Renal pelvis (tissue), 4 donors: ENCODE measurements around the gene MANF. TPM values are rescaled to one million over a fixed set of nuclear protein-coding genes. Genes with fewer than 3 reads are reported as not detected.
A peak's percentile ranks its signal among the peaks of the same experiment; 100 is the strongest.
"Not testable (repeated sequence)": the region's sequence is repeated elsewhere in the genome, so short reads cannot be mapped to it uniquely, and the experiment has no call there.

ENCODE experiments used
- DNase-seq: peaks from one replicate; pipeline ENCODE4 v3.0.0-alpha.2; 2013
- polyA plus RNA-seq, 3 donors: library from polyadenylated mRNA; unstranded; fragments of 120-200 nt; gene quantifications; one replicate each; pipeline ENCODE4 v1.2.1, GENCODE V29; 2013; ENCODE audit not compliant: insufficient read length in 3 of 3

MANF gene
- polyA plus RNA-seq, 3 donors = 115 to 140 (median 136) TPM

GRCh38 chr3:51386159-51386851 lies 1.2 kb downstream of the MANF start:
- DNase-seq = no peak

GRCh38 chr3:51386852-51387229 lies 1.8 kb downstream of the MANF start:
- no peak for DNase-seq

- DNase-seq = not testable (repeated sequence)
These were observed 2.2 kb downstream of the MANF start for GRCh38 chr3:51387281-51387680.

- DNase-seq = peak; percentile 11
These were observed 3.4 kb downstream of the MANF start for GRCh38 chr3:51388286-51389029.

- DNase-seq = peak; percentile 41
These were observed 4.5 kb downstream of the MANF start for GRCh38 chr3:51389423-51390183.

GRCh38 chr3:51390246-51391074 lies 5.4 kb downstream of the MANF start:
- no peak for DNase-seq

GRCh38 chr3:51391075-51391565 lies 6.0 kb downstream of the MANF start, which contains the start of gene RBM15B:
TSS of gene RBM15B (plus strand) at chr3:51391285. CDS start at chr3:51391400, 115 bp downstream.
- DNase-seq = peak; percentile 95

- DNase-seq = peak; percentile 23
These were observed 6.7 kb downstream of the MANF start for GRCh38 chr3:51391566-51392354.

GRCh38 chr3:51392355-51393133 lies 7.5 kb downstream of the MANF start:
- no peak for DNase-seq

- no peak for DNase-seq
These were observed 8.0 kb downstream of the MANF start for GRCh38 chr3:51393134-51393495.

GRCh38 chr3:51393564-51393963 lies 8.5 kb downstream of the MANF start:
- DNase-seq = no peak

- no peak for DNase-seq
These were observed 9.4 kb downstream of the MANF start for GRCh38 chr3:51394541-51394940.

GRCh38 chr3:51395493-51396213 lies 10.6 kb downstream of the MANF start:
- DNase-seq = no peak

- DNase-seq = no peak
These were observed 11.3 kb downstream of the MANF start for GRCh38 chr3:51396401-51396800.

- DNase-seq = no peak
These were observed 12.3 kb downstream of the MANF start for GRCh38 chr3:51397392-51397791.

- DNase-seq = no peak
These were observed 13.7 kb downstream of the MANF start for GRCh38 chr3:51398595-51399310.

- DNase-seq = no peak
These were observed 15.1 kb downstream of the MANF start for GRCh38 chr3:51400166-51400565.

GRCh38 chr3:51401735-51402134 lies 16.6 kb downstream of the MANF start:
- no peak for DNase-seq

- DNase-seq = no peak
These were observed 18.6 kb downstream of the MANF start for GRCh38 chr3:51403675-51404074.
